Activated CD8-positive, alpha-beta memory T cell treated with anti-CD3 and anti-CD28 coated beads, Interleukin-2, amount 50 U/mL, for 4 hours (primary cell): ENCODE data around the gene ITCH.
"Not testable (repeated sequence)": the region's sequence is repeated elsewhere in the genome, so short reads cannot be mapped to it uniquely, and the experiment has no call there.

Source experiments
- DNase-seq: peaks from one replicate; pipeline ENCODE4 v3.0.0-alpha.2; 2020

ITCH gene

GRCh38 chr20:34363062-34363464 lies at the start of gene ITCH:
Gene ITCH, plus strand, starts transcription at chr20:34363273. Its CDS starts 30,539 bp downstream, at chr20:34393812.
- peak; percentile 92 for DNase-seq

GRCh38 chr20:34315236-34315635 lies 47.8 kb upstream of the ITCH start:
- DNase-seq = no peak

- no peak for DNase-seq
These were observed 46.8 kb upstream of the ITCH start for GRCh38 chr20:34316196-34316814.

GRCh38 chr20:34318609-34319443 lies 44.2 kb upstream of the ITCH start:
- DNase-seq = no peak

GRCh38 chr20:34320861-34321260 lies 42.2 kb upstream of the ITCH start:
- no peak for DNase-seq

- no peak for DNase-seq
These were observed 40.6 kb upstream of the ITCH start for GRCh38 chr20:34322267-34323105.

- DNase-seq = no peak
These were observed 38.5 kb upstream of the ITCH start for GRCh38 chr20:34324541-34324940.

- not testable (repeated sequence) for DNase-seq
These were observed 34.9 kb upstream of the ITCH start for GRCh38 chr20:34328207-34328606.

- no peak for DNase-seq
These were observed 34.0 kb upstream of the ITCH start for GRCh38 chr20:34328928-34329677.

- not testable (repeated sequence) for DNase-seq
These were observed 32.1 kb upstream of the ITCH start for GRCh38 chr20:34330861-34331544.

- DNase-seq = no peak
These were observed 31.2 kb upstream of the ITCH start for GRCh38 chr20:34331838-34332237.

GRCh38 chr20:34332262-34332920 lies 30.7 kb upstream of the ITCH start:
- no peak for DNase-seq

GRCh38 chr20:34333786-34334185 lies 29.3 kb upstream of the ITCH start:
- DNase-seq = no peak

GRCh38 chr20:34334654-34335407 lies 28.2 kb upstream of the ITCH start:
- DNase-seq = no peak

- no peak for DNase-seq
These were observed 25.5 kb upstream of the ITCH start for GRCh38 chr20:34337544-34337943.

GRCh38 chr20:34337982-34338726 lies 24.9 kb upstream of the ITCH start:
- no peak for DNase-seq

- not testable (repeated sequence) for DNase-seq
These were observed 22.3 kb upstream of the ITCH start for GRCh38 chr20:34340726-34341125.

GRCh38 chr20:34341199-34341598 lies 21.9 kb upstream of the ITCH start:
- DNase-seq = not testable (repeated sequence)

GRCh38 chr20:34343458-34344211 lies 19.4 kb upstream of the ITCH start:
- no peak for DNase-seq
